Activated T-cell treated with anti-CD3 and anti-CD28 coated beads, Interleukin-2, amount 50 U/mL, for 4 hours (primary cell): ENCODE measurements around the gene THSD4. TPM values are rescaled to one million over a fixed set of nuclear protein-coding genes. Genes with fewer than 3 reads are reported as not detected.

ENCODE experiments used
- ATAC-seq, 2 donors: fragments of 200-7000 bp; cut with Tn5 transposase; one replicate each; pipeline ENCODE4 v1.10.0; 2021
- DNase-seq: peaks from one replicate; pipeline ENCODE4 v3.0.0-alpha.2; 2020
- H3K27me3 Mint-ChIP-seq: one replicate; pipeline ENCODE4 v1.8.0; 2021; ENCODE audit warnings: low read depth, mixed read lengths
- H3K36me3 Mint-ChIP-seq: one replicate; pipeline ENCODE4 v1.8.0; 2022; ENCODE audit warnings: mixed read lengths; ENCODE audit not compliant: insufficient read depth
- H3K4me1 Mint-ChIP-seq: one replicate; pipeline ENCODE4 v1.8.0; 2021; ENCODE audit warnings: low read depth, mixed read lengths
- H3K4me3 Mint-ChIP-seq: one replicate; pipeline ENCODE4 v1.8.0; 2021; ENCODE audit warnings: mild to moderate bottlenecking, moderate library complexity, mixed read lengths
- H3K9me3 Mint-ChIP-seq: one replicate; pipeline ENCODE4 v1.8.0; 2021; ENCODE audit warnings: mixed read lengths
- total RNA-seq, 3 donors: library from RNA; stranded (reverse); gene quantifications; one replicate each; pipeline ENCODE4 v1.2.1, GENCODE V29; 2021

THSD4 gene
- total RNA-seq, 3 donors from 2014 or later, result 0.08 to 0.16 (median 0.11) TPM

DNA sequence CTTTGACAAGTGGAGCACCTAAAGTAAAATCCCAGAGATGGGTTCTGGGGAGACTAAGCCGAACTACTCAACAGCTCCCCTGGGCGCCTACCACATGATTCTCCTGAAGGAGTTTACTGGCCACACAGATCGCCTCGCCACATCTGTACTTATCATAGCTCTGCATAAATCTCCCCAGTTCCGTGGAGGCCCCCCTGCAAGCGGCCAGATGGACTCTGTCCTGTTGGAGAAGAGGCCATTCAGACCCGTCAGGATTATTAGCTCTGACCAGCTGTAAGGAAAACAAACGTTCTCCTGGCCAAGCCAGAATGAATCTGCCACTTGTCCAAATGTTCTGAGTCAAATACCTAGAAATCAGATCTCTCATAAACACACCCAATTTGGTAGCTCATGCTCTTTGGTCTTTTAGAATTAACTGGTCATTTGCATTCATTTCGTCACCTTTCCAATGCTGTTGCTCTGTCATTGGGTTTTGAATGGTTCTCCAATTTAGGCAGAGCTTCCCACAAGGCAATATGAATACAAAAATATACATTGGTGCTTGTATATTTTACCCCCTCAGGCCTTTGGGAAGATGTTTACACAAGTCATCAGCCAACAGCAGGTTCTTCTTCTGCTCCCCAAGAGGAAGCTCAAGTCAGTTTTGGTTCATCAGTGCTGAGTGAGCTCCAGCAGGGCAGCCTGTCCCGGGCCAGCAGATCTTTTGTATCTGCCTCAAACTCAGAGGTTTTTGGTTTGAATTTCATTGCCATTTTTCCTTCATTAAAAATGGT lies 124.5 kb downstream of the THSD4 start:
- Mint-ChIP-seq H3K27me3 (peaks cover 8% of the 10 kb centered on the region), H3K4me1 (no peaks in the 10 kb centered on the region), H3K36me3 (no peaks in the 10 kb centered on the region), H3K9me3 (no peaks in the 10 kb centered on the region), H3K4me3 (no peak overlapping the region)
- no peak for DNase-seq
- no peak for ATAC-seq

DNA sequence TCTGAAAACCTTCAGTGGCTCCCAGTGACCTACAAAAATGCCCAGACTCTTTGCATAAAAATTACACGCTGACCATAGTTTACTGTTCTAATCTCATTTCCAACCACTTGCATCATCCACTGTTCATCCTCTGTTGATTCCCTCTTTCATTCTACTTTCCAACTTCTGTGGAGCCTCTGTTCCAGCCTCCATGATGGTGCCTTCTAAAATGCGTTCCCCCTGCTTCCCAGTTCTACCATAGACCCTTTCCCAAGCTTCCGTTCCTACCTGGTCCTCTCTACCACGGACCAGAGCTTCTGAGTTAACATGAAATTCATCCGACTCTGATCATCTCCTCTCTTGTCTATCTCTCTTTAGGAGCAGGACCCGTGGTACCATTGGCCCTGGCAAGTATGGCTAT lies 127.0 kb downstream of the THSD4 start:
- Mint-ChIP-seq H3K4me1 (no peaks in the 10 kb centered on the region), H3K27me3 (peaks cover 2% of the 10 kb centered on the region), H3K9me3 (no peaks in the 10 kb centered on the region), H3K4me3 (no peak overlapping the region), H3K36me3 (no peaks in the 10 kb centered on the region)
- DNase-seq (no peak), ATAC-seq (no peak)

DNA sequence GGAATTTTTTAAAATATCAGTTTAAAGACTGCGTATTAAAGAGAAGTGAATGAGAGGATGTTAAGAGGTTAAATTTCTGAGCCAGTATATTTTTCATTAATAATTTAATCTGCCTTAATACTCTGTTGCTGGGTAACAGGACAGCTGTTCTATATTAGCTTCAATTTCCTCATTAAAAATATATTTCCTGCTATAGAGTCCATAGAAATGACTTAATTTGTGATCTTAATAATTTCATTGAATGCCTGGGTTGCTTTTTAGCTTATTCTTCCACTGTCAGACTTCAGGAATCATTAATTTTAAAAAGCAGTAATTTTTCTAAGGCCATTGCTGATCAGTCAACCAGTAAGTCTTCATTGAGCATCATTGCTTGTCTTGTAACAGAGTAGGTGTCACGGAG lies 129.0 kb downstream of the THSD4 start:
- DNase-seq, result no peak
- Mint-ChIP-seq H3K36me3 (no peaks in the 10 kb centered on the region), H3K9me3 (no peaks in the 10 kb centered on the region), H3K4me3 (no peak overlapping the region), H3K27me3 (no peaks in the 10 kb centered on the region), H3K4me1 (no peaks in the 10 kb centered on the region)
- no peak for ATAC-seq

DNA sequence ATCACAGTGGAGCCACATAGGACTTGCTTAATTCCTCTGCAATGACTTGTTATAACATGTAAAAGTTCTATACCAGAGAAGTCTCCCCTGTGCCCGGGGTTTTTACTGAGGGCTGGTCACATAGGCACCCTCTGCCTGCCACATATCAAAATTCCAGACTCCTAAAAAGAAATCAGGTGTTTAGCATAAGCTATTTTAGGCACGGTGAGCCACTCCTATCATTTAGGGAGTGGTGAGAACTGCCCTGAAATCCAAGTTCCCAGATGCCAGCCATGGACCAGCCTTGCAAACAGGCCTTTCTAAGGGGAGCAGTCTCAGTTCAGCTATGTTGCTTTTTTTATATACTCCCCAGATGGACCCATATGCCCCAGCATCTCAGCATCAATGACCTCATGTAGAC lies 130.3 kb downstream of the THSD4 start:
- DNase-seq (no peak), ATAC-seq (no peak)
- H3K27me3 Mint-ChIP-seq, result no peaks in the 10 kb centered on the region
- H3K4me3 Mint-ChIP-seq, result no peak overlapping the region
- H3K36me3 Mint-ChIP-seq, result no peaks in the 10 kb centered on the region
- no peaks in the 10 kb centered on the region for H3K4me1 Mint-ChIP-seq
- H3K9me3 Mint-ChIP-seq, result no peaks in the 10 kb centered on the region

DNA sequence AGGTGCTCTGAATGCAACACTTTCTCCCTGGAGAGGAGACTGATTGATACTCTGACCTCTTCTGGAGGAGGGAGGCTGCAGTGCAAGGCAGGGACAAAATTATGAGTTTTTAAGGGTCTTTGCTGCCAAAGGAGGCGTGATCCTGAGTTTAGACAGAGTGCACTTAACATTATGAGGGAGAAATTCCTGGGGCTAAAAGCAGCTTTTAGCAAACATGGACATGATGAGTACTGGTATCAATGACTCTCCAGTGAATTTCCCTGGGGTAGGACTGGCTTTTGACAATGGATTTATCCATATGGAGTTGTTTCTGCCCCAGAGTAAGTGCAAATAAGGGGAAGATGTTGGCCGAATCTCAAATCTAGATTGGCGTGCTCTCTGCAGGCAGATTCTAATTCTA lies 133.1 kb downstream of the THSD4 start:
- H3K4me1 Mint-ChIP-seq, result no peaks in the 10 kb centered on the region
- H3K36me3 Mint-ChIP-seq, result no peaks in the 10 kb centered on the region
- no peak overlapping the region for H3K4me3 Mint-ChIP-seq
- H3K9me3 Mint-ChIP-seq, result no peaks in the 10 kb centered on the region
- DNase-seq, result no peak
- no peak for ATAC-seq
- no peaks in the 10 kb centered on the region for H3K27me3 Mint-ChIP-seq

DNA sequence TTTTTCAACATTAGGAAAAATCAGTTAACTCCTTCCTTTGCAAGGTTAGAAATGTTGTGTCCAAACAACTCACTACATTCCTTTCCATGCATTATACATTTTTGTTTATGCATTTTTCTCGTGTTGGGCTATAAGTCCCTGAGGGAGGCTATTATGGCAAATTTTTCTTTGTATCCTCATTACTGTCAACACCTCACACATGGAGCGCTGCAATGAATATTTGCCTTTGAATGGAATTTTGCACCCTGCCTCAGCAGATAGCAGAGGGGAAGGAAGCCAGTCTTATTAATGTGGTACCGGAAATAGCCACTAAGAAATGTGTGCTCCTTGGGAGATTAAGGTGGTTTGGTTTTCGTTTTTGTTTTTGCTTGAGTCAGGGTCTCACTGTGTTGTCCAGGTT lies 134.7 kb downstream of the THSD4 start:
- no peak overlapping the region for H3K4me3 Mint-ChIP-seq
- ATAC-seq (no peak), DNase-seq (no peak)
- H3K4me1 Mint-ChIP-seq, result no peaks in the 10 kb centered on the region
- H3K36me3 Mint-ChIP-seq, result no peaks in the 10 kb centered on the region
- H3K9me3 Mint-ChIP-seq, result no peaks in the 10 kb centered on the region
- H3K27me3 Mint-ChIP-seq, result no peaks in the 10 kb centered on the region

DNA sequence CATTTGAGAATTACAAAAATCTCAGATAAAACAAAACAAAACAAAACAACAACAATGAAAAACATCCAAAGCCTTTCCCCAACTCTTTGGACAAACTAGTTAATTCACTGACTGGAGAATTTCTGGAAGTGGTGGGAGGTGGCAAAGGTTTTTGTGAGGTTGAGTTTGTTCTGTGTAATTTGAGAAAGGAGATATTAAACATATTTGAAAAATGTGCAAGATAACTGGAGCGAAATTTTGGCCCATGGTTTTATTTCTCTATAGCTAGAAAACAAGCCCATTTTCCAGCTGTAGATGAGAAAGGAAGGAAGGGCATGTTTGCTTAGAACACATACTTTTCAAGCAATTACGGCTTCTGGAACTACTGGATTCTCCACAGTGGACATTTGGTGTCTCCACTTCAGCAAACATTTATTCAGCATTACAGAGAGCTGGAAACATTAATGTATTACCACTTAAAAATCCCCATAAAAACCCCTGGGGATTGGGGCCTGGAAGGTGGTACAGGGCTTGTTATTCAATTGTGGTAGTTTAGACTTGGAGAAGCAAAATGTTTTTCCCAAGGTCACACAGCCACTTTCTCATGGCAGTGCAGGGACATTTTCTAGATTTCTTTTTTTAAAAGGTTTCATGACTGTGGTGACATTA lies 135.8 kb downstream of the THSD4 start:
- no peaks in the 10 kb centered on the region for H3K27me3 Mint-ChIP-seq
- H3K9me3 Mint-ChIP-seq, result no peaks in the 10 kb centered on the region
- no peaks in the 10 kb centered on the region for H3K36me3 Mint-ChIP-seq
- ATAC-seq, result no peak
- H3K4me3 Mint-ChIP-seq, result no peak overlapping the region
- H3K4me1 Mint-ChIP-seq, result no peaks in the 10 kb centered on the region
- DNase-seq, result no peak

DNA sequence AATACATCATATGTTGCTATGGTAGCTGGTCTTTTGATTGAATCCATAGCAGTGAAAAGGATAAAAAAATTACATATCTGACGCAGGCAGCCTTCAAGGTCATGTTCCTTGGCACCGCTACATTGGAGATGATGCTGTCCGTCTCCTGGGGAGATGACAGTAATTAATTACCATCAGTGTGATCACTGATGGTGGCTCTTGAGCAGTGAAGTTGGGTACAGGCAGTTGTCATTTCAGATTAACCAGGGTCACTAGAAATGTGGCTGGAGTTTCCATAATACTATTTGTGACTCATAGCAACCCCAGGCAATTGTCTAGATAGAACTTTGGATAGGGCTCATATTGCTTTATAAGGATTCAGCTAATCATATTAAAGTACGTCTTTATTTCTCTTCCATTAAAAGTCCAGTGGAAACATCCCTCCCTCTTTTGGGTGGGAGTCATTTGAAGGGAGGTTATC lies 136.3 kb downstream of the THSD4 start:
- Mint-ChIP-seq H3K36me3 (no peaks in the 10 kb centered on the region), H3K9me3 (no peaks in the 10 kb centered on the region), H3K27me3 (no peaks in the 10 kb centered on the region), H3K4me1 (no peaks in the 10 kb centered on the region), H3K4me3 (no peak overlapping the region)
- no peak for ATAC-seq
- DNase-seq, result no peak

DNA sequence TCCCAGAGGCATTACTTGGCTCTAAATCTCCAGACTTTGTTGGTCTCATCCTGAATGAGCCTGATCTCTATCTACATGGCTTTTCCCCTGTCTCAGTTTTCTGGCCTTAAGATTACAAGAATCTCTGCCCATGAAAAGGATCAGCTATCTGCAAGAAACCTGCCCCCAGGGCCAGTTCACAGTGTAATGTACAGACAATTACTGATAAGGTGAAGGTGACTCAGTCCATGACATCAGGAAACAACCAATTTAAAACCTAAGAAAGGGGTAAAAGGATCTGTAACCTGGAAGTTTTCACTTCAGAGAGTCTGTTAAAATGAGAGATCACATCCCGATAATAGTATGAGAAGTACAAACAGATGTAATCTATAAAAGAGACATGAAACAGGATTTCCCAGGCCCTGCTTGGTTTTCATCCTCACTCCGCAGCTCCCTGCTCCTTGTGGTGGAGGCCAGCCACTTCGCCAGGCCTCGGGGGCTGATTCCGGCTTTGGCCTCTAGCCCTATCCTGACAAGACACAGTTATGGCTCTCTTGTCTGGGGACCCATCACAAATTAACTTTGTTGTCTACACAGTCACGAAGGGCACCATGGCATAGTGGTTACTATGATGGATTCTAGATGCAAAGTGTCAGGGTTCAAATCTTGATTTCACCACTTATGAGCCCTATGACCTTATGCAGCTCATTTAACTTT lies 136.9 kb downstream of the THSD4 start:
- peaks cover 3% of the 10 kb centered on the region for H3K27me3 Mint-ChIP-seq
- no peaks in the 10 kb centered on the region for H3K36me3 Mint-ChIP-seq
- DNase-seq (no peak), ATAC-seq (no peak)
- no peaks in the 10 kb centered on the region for H3K4me1 Mint-ChIP-seq
- no peaks in the 10 kb centered on the region for H3K9me3 Mint-ChIP-seq
- H3K4me3 Mint-ChIP-seq, result no peak overlapping the region

DNA sequence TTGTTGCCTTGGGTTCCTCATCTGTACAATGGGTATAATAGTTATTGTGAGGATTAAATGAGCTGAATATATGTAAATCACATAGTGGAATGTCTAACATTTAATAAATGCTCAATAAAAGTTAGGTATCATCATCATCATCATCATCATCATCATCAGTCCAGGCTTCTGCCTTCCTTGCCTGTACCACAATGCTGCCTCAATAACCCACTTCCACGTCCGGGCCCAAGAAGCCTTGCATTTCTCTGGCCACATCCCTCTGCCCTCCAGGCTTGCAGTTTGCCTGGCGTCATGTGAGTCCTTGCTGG lies 137.4 kb downstream of the THSD4 start:
- Mint-ChIP-seq H3K27me3 (peaks cover 3% of the 10 kb centered on the region), H3K36me3 (no peaks in the 10 kb centered on the region), H3K4me1 (no peaks in the 10 kb centered on the region), H3K9me3 (no peaks in the 10 kb centered on the region), H3K4me3 (no peak overlapping the region)
- DNase-seq (no peak), ATAC-seq (no peak)

DNA sequence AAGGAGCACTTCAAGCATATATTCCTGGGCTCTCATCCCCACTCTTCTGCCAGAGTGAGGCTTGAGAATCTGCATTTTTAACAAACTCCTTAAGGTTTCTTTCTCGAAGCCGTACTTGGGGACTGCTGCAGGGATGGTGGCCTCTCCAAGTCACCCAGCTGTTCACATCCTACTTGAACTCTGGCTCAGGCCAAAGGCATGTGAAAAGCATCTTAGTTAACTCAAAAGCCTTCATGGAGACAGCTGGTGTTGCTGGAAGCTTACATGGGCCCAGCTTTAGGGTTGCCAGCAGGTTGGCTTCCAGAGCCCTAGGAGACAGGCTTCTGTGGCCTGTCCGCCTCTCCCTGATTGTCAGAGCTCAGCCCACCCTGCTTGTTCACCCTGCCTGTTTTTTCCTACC lies 139.2 kb downstream of the THSD4 start:
- Mint-ChIP-seq H3K4me3 (no peak overlapping the region), H3K36me3 (no peaks in the 10 kb centered on the region), H3K4me1 (no peaks in the 10 kb centered on the region), H3K27me3 (peaks cover 3% of the 10 kb centered on the region), H3K9me3 (no peaks in the 10 kb centered on the region)
- ATAC-seq, result no peak
- DNase-seq, result no peak

DNA sequence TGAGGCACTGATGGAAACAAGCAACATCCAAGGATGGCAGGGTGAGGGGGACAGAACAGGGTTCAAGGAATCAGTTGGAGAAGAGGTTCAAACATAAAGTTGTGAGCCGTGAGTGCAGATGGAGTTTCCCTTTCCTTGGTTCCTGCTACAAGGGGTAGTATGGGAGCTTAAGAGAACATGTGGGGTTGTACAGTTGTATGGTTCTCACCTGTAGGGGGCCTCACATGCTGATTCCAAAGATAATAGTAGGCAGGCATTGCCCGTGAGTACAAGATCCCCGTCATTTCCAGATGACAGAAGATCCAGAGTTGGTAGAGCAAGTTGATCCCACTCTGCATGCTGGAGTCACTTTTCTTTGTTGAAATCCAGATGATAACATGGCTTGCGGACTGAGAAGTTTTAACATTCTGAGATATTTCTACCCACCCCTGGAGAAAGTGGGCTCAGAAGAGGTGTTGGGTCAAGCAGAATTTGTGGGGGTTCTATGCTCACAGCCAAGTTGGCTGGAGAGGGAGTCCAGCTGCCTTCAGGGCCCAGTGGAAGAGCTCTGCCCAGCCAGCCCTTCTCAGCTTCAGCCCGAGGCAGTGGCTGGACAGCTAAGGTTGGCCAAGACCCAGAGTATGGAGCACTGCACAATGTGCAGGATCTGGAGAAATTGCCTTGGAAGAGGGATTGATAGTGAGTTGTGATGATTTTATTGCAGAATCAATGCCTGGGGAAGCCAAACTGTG lies 141.8 kb downstream of the THSD4 start:
- Mint-ChIP-seq H3K4me1 (no peaks in the 10 kb centered on the region), H3K4me3 (no peak overlapping the region), H3K9me3 (no peaks in the 10 kb centered on the region), H3K27me3 (peaks cover 3% of the 10 kb centered on the region), H3K36me3 (no peaks in the 10 kb centered on the region)
- ATAC-seq (no peak), DNase-seq (no peak)

DNA sequence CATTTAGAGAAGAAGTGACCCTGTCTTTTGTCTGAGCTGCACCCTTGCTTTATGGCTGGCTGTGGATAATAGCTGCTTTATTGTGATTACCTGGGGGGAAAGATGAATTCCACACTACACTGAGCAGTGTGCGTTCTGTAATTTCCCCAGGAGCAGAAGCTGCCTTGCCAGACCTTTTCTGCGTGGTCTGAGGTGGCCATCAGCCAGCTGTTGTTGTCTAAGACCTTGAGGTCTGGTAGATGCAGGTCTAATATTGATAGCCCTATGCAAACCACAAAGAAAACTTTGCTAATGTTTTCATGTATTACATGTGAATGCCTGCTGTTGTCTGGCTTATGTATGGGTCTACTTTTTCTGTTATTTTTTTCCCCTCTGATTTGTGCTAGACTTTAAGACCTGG lies 144.6 kb downstream of the THSD4 start:
- H3K36me3 Mint-ChIP-seq, result no peaks in the 10 kb centered on the region
- no peak for ATAC-seq
- no peaks in the 10 kb centered on the region for H3K4me1 Mint-ChIP-seq
- peaks cover 13% of the 10 kb centered on the region for H3K27me3 Mint-ChIP-seq
- H3K4me3 Mint-ChIP-seq, result no peak overlapping the region
- H3K9me3 Mint-ChIP-seq, result no peaks in the 10 kb centered on the region
- no peak for DNase-seq

DNA sequence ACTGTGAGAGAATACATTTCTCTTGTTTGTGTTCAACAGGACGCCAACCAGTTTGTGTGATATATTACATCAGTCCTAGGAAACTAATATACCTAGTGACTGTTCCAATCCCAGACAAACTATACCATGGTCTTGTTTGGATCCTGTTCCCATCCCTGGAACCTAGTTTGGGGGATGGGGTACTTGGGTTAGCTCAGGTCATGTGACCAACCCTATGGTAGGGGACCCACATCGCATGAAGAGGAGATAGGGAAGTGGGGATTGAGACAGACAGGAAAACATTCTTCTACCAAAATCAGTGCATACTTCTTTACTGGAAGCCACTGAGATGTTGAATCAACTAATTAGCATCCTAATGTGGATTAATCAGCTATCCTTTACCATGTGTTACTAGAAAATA lies 146.1 kb downstream of the THSD4 start:
- peaks cover 15% of the 10 kb centered on the region for H3K27me3 Mint-ChIP-seq
- no peaks in the 10 kb centered on the region for H3K36me3 Mint-ChIP-seq
- H3K9me3 Mint-ChIP-seq, result no peaks in the 10 kb centered on the region
- H3K4me1 Mint-ChIP-seq, result no peaks in the 10 kb centered on the region
- DNase-seq, result no peak
- H3K4me3 Mint-ChIP-seq, result no peak overlapping the region
- ATAC-seq, result no peak
